GM18909 (cell line): ENCODE data around the gene TLL2.

Source experiments
- ATAC-seq: cut with Tn5 transposase; IDR thresholded peaks from one replicate; pipeline ENCODE4 v1.9.1; 2021; ENCODE audit warnings: mild to moderate bottlenecking; ENCODE audit not compliant: unreplicated experiment, poor library complexity

TLL2 gene

GRCh38 chr10:96369890-96370583 lies 143.7 kb downstream of the TLL2 start:
- no peak for ATAC-seq

DNA sequence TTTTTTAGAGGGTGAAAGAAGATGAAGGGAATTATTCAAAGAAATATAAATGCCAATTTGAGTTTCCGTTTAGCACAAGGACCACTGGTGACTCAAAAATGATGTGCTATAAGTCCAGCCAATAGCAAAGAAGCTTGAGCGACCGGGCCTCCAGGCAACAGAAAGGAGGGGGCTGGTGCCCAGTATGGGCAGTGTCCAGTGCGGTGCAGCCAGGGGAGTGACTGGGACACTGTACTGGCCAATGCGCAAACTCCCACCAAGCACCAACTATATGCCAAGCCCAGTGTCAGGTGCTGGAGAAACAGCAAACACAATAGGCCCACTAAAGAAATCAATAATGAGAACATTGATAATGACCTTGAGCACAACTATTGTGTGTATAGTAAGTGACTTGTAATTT lies 144.8 kb downstream of the TLL2 start:
- no peak for ATAC-seq

DNA sequence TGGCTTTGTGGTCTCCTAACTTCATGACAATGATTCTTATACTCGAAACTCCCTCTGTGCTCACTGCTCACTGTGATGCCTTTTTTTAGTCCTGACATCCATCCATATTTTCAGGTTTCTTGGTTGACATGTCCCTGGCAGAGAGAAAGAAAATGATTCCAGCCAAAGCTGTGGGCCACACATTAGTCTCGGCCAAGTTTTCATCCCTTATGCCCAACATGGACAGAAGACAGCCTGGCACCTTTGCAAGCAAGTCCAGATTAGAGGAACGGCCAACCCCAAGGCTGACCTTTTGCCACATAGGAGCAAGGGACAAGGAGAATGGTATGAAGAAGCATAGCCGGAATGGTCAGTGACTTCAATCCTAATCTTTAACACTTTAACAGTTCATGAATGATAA lies 146.3 kb downstream of the TLL2 start:
- no peak for ATAC-seq

GRCh38 chr10:96366508-96366907 lies 147.2 kb downstream of the TLL2 start:
- ATAC-seq: no peak

DNA sequence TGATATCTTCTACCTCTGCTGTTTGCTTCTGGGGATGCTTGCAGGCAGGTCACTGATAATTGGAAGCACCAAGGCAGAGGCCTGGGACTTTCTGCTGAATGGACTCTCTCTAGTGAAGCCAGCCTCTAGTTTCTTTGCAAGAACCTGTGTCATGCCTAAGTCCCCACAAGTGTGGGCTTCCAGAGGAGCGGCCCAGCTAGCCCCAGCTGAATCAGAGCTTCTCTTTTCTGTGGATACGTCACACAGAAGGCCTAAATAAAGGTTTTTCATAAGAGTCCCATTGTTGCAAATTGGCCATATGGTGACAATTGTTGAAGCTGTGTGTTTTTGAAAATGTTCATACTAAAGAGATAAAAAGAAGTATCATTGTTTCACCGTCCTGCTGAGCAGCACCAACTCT lies 148.2 kb downstream of the TLL2 start:
- ATAC-seq: no peak

- no peak for ATAC-seq
These were observed 153.0 kb downstream of the TLL2 start for GRCh38 chr10:96360766-96361165.

- ATAC-seq: no peak
These were observed 153.4 kb downstream of the TLL2 start for GRCh38 chr10:96360331-96360730.

- no peak for ATAC-seq
These were observed 154.1 kb downstream of the TLL2 start for GRCh38 chr10:96359616-96360015.

GRCh38 chr10:96358851-96359540 lies 154.7 kb downstream of the TLL2 start, which contains the start of gene OPALIN:
Gene OPALIN, minus strand, starts transcription at chr10:96359002. Its CDS starts 106 bp downstream, at chr10:96358896.
- ATAC-seq: no peak

- ATAC-seq: no peak
These were observed 156.6 kb downstream of the TLL2 start for GRCh38 chr10:96357038-96357620.

GRCh38 chr10:96352582-96352981 lies 161.1 kb downstream of the TLL2 start:
- no peak for ATAC-seq

DNA sequence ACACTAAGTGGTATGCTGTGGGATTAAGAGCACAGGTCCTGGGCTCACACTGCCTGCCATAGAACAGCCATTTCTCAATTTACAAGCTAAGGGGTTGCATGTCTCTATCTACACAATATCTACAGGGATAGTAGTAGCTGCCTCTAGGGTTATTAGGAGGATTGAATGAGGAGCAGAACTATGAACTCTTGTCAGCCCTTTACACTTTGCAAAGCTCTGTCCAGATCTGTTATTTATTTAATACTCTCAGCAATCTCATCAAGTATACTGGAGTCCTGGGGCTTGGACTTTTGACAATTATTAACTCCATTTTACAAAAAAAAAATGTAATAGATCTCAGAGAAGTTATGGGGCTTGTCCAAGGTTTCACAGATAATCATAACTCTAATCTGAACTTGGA lies 161.7 kb downstream of the TLL2 start:
- no peak for ATAC-seq

DNA sequence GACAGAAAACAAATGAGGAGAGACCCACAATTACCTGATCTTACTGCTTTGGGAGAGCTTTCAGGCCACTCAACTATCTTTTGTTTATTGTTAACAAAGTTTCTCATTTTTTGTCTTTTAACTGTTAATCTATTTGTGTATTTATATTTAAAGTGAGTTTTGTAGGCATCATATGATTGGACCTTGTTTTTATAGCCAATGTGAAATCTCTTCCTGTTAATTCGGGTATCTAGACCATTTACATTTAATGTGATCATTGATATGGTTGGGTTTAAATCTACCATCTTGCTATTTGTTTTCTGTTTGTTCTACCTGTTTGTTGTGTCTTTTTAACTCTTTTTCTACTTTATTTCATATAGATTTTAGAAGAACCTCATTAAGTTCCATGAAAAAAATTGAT lies 167.4 kb downstream of the TLL2 start:
- ATAC-seq: no peak

- no peak for ATAC-seq
These were observed 168.5 kb downstream of the TLL2 start for GRCh38 chr10:96345222-96345621.

- ATAC-seq: no peak
These were observed 169.5 kb downstream of the TLL2 start for GRCh38 chr10:96344178-96344577.

- no peak for ATAC-seq
These were observed 171.3 kb downstream of the TLL2 start for GRCh38 chr10:96342402-96342801.

- no peak for ATAC-seq
These were observed 172.2 kb downstream of the TLL2 start for GRCh38 chr10:96341219-96342182.

- ATAC-seq: no peak
These were observed 173.5 kb downstream of the TLL2 start for GRCh38 chr10:96339956-96340904.

DNA sequence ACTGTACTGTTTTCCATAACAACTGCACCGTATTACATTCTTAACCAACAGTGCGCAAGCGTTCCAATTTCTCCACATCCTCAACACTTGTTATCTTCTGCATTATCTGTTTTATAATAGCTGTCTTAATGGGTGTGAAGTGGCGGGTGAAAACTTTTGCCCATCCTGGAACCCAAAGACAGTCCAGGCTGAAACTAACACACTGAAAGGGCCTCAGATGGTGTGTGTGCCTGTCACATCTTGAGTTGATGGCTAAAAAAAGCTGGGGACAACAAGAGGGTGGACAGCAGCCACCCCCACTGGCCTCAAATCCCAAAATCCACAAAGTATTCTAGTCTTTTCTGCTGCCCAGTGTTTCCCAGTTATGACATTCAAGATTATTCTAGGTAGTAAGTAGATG lies 174.3 kb downstream of the TLL2 start:
- no peak for ATAC-seq
